H1 (cell line): ENCODE measurements around the gene PTBP1. TPM values are rescaled to one million over a fixed set of nuclear protein-coding genes. Genes with fewer than 3 reads are reported as not detected.

Experiments used
- CTCF ChIA-PET: fragments of 300-600 bp; sonication (Branson Sonifier 250); formaldehyde crosslinking; loops from one replicate; lab custom pipeline; 2021; ENCODE audit not compliant: partially characterized antibody; lab: Charles Lee
- POLR2A ChIA-PET: fragments of 300-600 bp; sonication (Branson Sonifier 250); formaldehyde crosslinking; loops from one replicate; lab custom pipeline; 2021; ENCODE audit warnings: inconsistent platforms; ENCODE audit not compliant: partially characterized antibody; lab: Charles Lee
- DNase-seq, 2 experiments: peaks; one replicate each; pipeline versions ENCODE4 v3.0.0 to v3.0.0-alpha.2; 2010 to 2022; ENCODE audit warnings: low spot score in 2 of 2, low read depth in 1 of 2, mixed read lengths in 1 of 2
- FAIRE-seq: peaks from 2 replicates; lab custom pipeline; 2011; peaks lifted over from hg19 to GRCh38; lab: Jason Lieb, UNC
- H2AFZ ChIP-seq: 2 replicates; pipeline ENCODE4 v1.8.1; 2012; ENCODE audit warnings: low read length, inconsistent platforms
- H2AK5ac ChIP-seq: 2 replicates; pipeline ENCODE4 v1.6.1; 2013; ENCODE audit warnings: low read depth, low read length
- H2BK120ac ChIP-seq: replicated peaks from 2 replicates; pipeline ENCODE3; 2013; ENCODE audit warnings: low read depth, low read length, inconsistent platforms
- H2BK12ac ChIP-seq: 2 replicates; pipeline ENCODE4 v1.6.1; 2013; ENCODE audit warnings: low read depth, low read length
- H2BK15ac ChIP-seq: 2 replicates; pipeline ENCODE4 v1.6.1; 2013; ENCODE audit warnings: low read length
- H2BK20ac ChIP-seq: 2 replicates; pipeline ENCODE4 v1.6.1; 2013; ENCODE audit warnings: low read length
- H2BK5ac ChIP-seq: 2 replicates; pipeline ENCODE4 v1.6.1; 2013; ENCODE audit warnings: low read depth, low read length
- H3K14ac ChIP-seq: 2 replicates; pipeline ENCODE4 v1.6.1; 2013; ENCODE audit warnings: inconsistent platforms; ENCODE audit not compliant: insufficient read length
- H3K18ac ChIP-seq: 2 replicates; pipeline ENCODE4 v1.6.1; 2013; ENCODE audit warnings: low read length; ENCODE audit errors: extremely low read depth
- H3K23ac ChIP-seq: 2 replicates; pipeline ENCODE4 v1.6.1; 2013; ENCODE audit warnings: inconsistent platforms; ENCODE audit not compliant: insufficient read length
- H3K23me2 ChIP-seq: 2 replicates; pipeline ENCODE4 v1.6.1; 2013; ENCODE audit warnings: low read depth, low read length
- H3K27ac ChIP-seq: 2 replicates; pipeline ENCODE4 v1.6.1; 2011; ENCODE audit warnings: low read depth, low read length, inconsistent platforms
- H3K27me3 ChIP-seq, 4 experiments: replicated peaks in 1 of 4; 1 replicate in 1 of 4; 2 replicates in 3 of 4; pipeline versions ENCODE4 v1.6.1 to v1.8.1; 2011 to 2013; ENCODE audit warnings: low read length in 3 of 4, mild to moderate bottlenecking in 3 of 4, inconsistent platforms in 2 of 4, mixed read lengths in 2 of 4, moderate library complexity in 1 of 4; ENCODE audit not compliant: control insufficient read depth in 3 of 4, insufficient read depth in 3 of 4; ENCODE audit errors: extremely low read depth in 1 of 4
- H3K36me3 ChIP-seq, 4 experiments: 2 replicates each; pipeline versions ENCODE4 v1.6.1 to v1.8.1; 2011 to 2013; ENCODE audit warnings: mild to moderate bottlenecking in 4 of 4, low read length in 3 of 4, moderate library complexity in 2 of 4, control low read depth in 1 of 4, inconsistent platforms in 1 of 4; ENCODE audit not compliant: insufficient read depth in 4 of 4, control insufficient read depth in 2 of 4
- H3K4ac ChIP-seq: replicated peaks from 2 replicates; pipeline ENCODE3; 2013; ENCODE audit warnings: low read length, low read depth, mixed read lengths, inconsistent platforms; ENCODE audit not compliant: insufficient read length
- H3K4me1 ChIP-seq, 4 experiments: replicated peaks in 1 of 4; 1 replicate in 1 of 4; 2 replicates in 3 of 4; pipeline versions ENCODE4 v1.6.1 to v1.8.1; 2011 to 2013; ENCODE audit warnings: low read length in 3 of 4, inconsistent platforms in 2 of 4, mixed read lengths in 1 of 4; ENCODE audit not compliant: insufficient read depth in 4 of 4, control insufficient read depth in 3 of 4
- H3K4me2 ChIP-seq, 2 experiments: 2 replicates each; pipeline versions ENCODE4 v1.6.1 to v1.8.1; 2011 to 2013; ENCODE audit warnings: low read depth in 2 of 2, low read length in 2 of 2, control low read depth in 1 of 2, inconsistent platforms in 1 of 2, mild to moderate bottlenecking in 1 of 2; ENCODE audit not compliant: insufficient read depth in 1 of 2
- H3K4me3 ChIP-seq, 4 experiments: fragments of 200-600, 300-600 bp in 1 of 4; sonication (generic), shearing (Covaris generic), sonication (Bioruptor Twin) in 1 of 4; 2 replicates each; pipeline versions ENCODE4 v1.5.1 to v1.8.1; 2011 to 2016; ENCODE audit warnings: low read length in 4 of 4, low read depth in 3 of 4, control low read depth in 2 of 4, inconsistent platforms in 2 of 4, mild to moderate bottlenecking in 2 of 4, mixed read lengths in 1 of 4, moderate library complexity in 1 of 4; ENCODE audit not compliant: insufficient read depth in 2 of 4; ENCODE audit errors: extremely low read depth in 1 of 4
- H3K56ac ChIP-seq: replicated peaks from 2 replicates; pipeline ENCODE3; 2013; ENCODE audit warnings: low read depth, mild to moderate bottlenecking, mixed read lengths, low read length, inconsistent platforms; ENCODE audit not compliant: insufficient read length
- H3K79me1 ChIP-seq: 2 replicates; pipeline ENCODE4 v1.6.1; 2013; ENCODE audit warnings: low read depth, low read length, control low read depth
- H3K79me2 ChIP-seq, 2 experiments: 2 replicates each; pipeline versions ENCODE4 v1.6.1 to v1.8.1; 2012 to 2013; ENCODE audit warnings: low read length in 2 of 2, mild to moderate bottlenecking in 2 of 2, inconsistent platforms in 1 of 2; ENCODE audit not compliant: insufficient read depth in 2 of 2, control insufficient read depth in 1 of 2
- H3K9ac ChIP-seq, 4 experiments: replicated peaks in 1 of 4; 1 replicate in 1 of 4; 2 replicates in 3 of 4; pipeline versions ENCODE4 v1.6.1 to v1.8.1; 2011 to 2013; ENCODE audit warnings: low read depth in 3 of 4, low read length in 3 of 4, control low read depth in 2 of 4, mild to moderate bottlenecking in 2 of 4, moderate library complexity in 2 of 4, inconsistent platforms in 1 of 4; ENCODE audit errors: extremely low read depth in 1 of 4
- H3K9me3 ChIP-seq, 2 experiments: 2 replicates each; pipeline versions ENCODE4 v1.6.1 to v1.8.1; 2012 to 2013; ENCODE audit warnings: mild to moderate bottlenecking in 2 of 2, moderate library complexity in 2 of 2, control low read depth in 1 of 2, inconsistent platforms in 1 of 2, low read depth in 1 of 2, low read length in 1 of 2, mixed read lengths in 1 of 2; ENCODE audit not compliant: insufficient read depth in 2 of 2
- H4K20me1 ChIP-seq, 2 experiments: replicated peaks in 1 of 2; 2 replicates each; pipeline versions ENCODE3 to v1.8.1; 2011 to 2013; ENCODE audit warnings: inconsistent platforms in 2 of 2, low read length in 2 of 2, mild to moderate bottlenecking in 1 of 2; ENCODE audit not compliant: insufficient read depth in 2 of 2, control insufficient read depth in 1 of 2
- H4K5ac ChIP-seq: 2 replicates; pipeline ENCODE4 v1.6.1; 2013; ENCODE audit warnings: low read length, low read depth, mixed read lengths, inconsistent platforms; ENCODE audit not compliant: insufficient read length
- H4K8ac ChIP-seq: 2 replicates; pipeline ENCODE4 v1.8.0; 2013; ENCODE audit warnings: mild to moderate bottlenecking, moderate library complexity, low read length, inconsistent platforms; ENCODE audit not compliant: insufficient read depth; ENCODE audit errors: extremely low read depth
- H4K91ac ChIP-seq: replicated peaks from 2 replicates; pipeline ENCODE3; 2013; ENCODE audit warnings: low read length, mixed read lengths, inconsistent platforms; ENCODE audit not compliant: insufficient read length
- CBX8 ChIP-seq: fragments of 300-800, 300-1000 bp; sonication (generic); IDR thresholded peaks from 2 replicates; pipeline ENCODE4 v1.7.1; 2016; ENCODE audit warnings: low read depth, low read length, borderline replicate concordance
- CHD1 ChIP-seq: IDR thresholded peaks from 2 replicates; pipeline ENCODE4 v1.6.1; 2012; ENCODE audit warnings: low read depth, low read length, improper control_type of control experiment
- EGR1 ChIP-seq: IDR thresholded peaks from 2 replicates; pipeline ENCODE4 v1.6.1; 2011; ENCODE audit warnings: low read depth, low read length, borderline replicate concordance
- FOSL1 ChIP-seq: IDR thresholded peaks from 2 replicates; pipeline ENCODE4 v1.6.1; 2011; ENCODE audit warnings: mild to moderate bottlenecking, low read depth, low read length, moderate library complexity; ENCODE audit not compliant: insufficient read depth
- POLR2A ChIP-seq, 2 experiments: IDR thresholded peaks; 1 replicate in 1 of 2; 2 replicates in 1 of 2; pipeline ENCODE4 v1.6.1; 2011; ENCODE audit warnings: low read depth in 2 of 2, low read length in 2 of 2, mild to moderate bottlenecking in 2 of 2; ENCODE audit errors: control extremely low read depth in 1 of 2
- RAD21 ChIP-seq, 2 experiments: IDR thresholded peaks in 1 of 2; conservative IDR thresholded peaks in 1 of 2; 2 replicates each; pipeline ENCODE4 v1.6.1; 2011; ENCODE audit warnings: low read depth in 2 of 2, low read length in 2 of 2, improper control_type of control experiment in 1 of 2, inconsistent platforms in 1 of 2, mild to moderate bottlenecking in 1 of 2, moderate library complexity in 1 of 2
- TEAD4 ChIP-seq: IDR thresholded peaks from 2 replicates; pipeline ENCODE4 v1.6.1; 2012; ENCODE audit warnings: low read depth, low read length, inconsistent platforms, mixed read lengths
- ZNF274 ChIP-seq: IDR thresholded peaks from 2 replicates; pipeline ENCODE4 v1.7.0; 2012; ENCODE audit warnings: low read length, borderline replicate concordance; ENCODE audit errors: extremely low read depth
- WGBS, 2 experiments: shearing (Covaris generic) in 1 of 2; methylation state at CpG; one replicate each; pipeline versions ENCODE4 v1.1.6 to v1.1.7; 2013 to 2015; ENCODE audit warnings: low lambda C conversion rate in 2 of 2, mixed read lengths in 2 of 2, inconsistent platforms in 1 of 2, low coverage in 1 of 2, missing lambda C conversion rate in 1 of 2; ENCODE audit not compliant: insufficient replicate concordance in 2 of 2, insufficient coverage in 1 of 2, insufficient read length in 1 of 2; ENCODE audit errors: extremely low coverage in 1 of 2, missing lambda C conversion rate in 1 of 2; 5-methylcytosine and 5-hydroxymethylcytosine counted together
- polyA plus RNA-seq, 7 experiments: library from polyadenylated mRNA; depleted of rRNA in 3 of 7; stranded (reverse) in 5 of 7; unstranded in 2 of 7; fragments of >200 nt in 5 of 7; fragments of 200-250 nt in 2 of 7; gene quantifications; 1 replicate in 5 of 7; 2 replicates in 1 of 7; 4 replicates in 1 of 7; pipeline versions ENCODE4 v1.2.1 to v1.2.3, GENCODE V29; 2011 to 2013; ENCODE audit warnings: missing spikeins in 2 of 7, mixed read lengths in 2 of 7
- total RNA-seq: library from RNA; stranded (reverse); fragmentation: NEBNext Ultra II Directional; extraction: Animal tissue kit (Norgen Biotek cat#: 25700); gene quantifications from 2 replicates; pipeline ENCODE4 v1.2.1, GENCODE V29; 2021
- TF ChIP-seq, protein P1 (sequence below): IDR thresholded peaks from 2 replicates; pipeline ENCODE4 v1.6.1; 2012; ENCODE audit warnings: low read length, inconsistent platforms
- TF ChIP-seq, protein P2 (sequence below): IDR thresholded peaks from 2 replicates; pipeline ENCODE4 v1.6.1; 2012; ENCODE audit warnings: inconsistent platforms

Gene PTBP1
- total and polyA plus RNA-seq, 2 of the 8 experiments (the other 6 are each of a cell fraction or from before 2014, with no cell fraction given): 528 to 888 TPM

GRCh38 chr19:843180-843835, 46.1 kb downstream of the PTBP1 start:
- Histone ChIP-seq H3K79me1 (no peaks in the 10 kb centered on the region), H3K36me3 (no peaks in the 10 kb centered on the region), H2BK12ac (no peak overlapping the region; the same call in 1 of the 2 replicates), H2BK5ac (no peak overlapping the region), H3K18ac (no peak overlapping the region), H3K4me1 (peaks cover 0 to 6% (median 4%) of the 10 kb centered on the region in 4 experiments; a peak in 4 of 7 replicates), H3K14ac (no peak overlapping the region), H3K56ac (no peak overlapping the region), H4K8ac (peak overlapping the region; percentile 68), H2BK15ac (no peak overlapping the region), H2AFZ (peak overlapping the region; percentile 3; the same call in 1 of the 2 replicates), H3K9ac (no peak overlapping the region), H2BK20ac (no peak overlapping the region), H3K27ac (no peak overlapping the region), H4K5ac (no peak overlapping the region), H2AK5ac (no peak overlapping the region), H3K4ac (no peak overlapping the region), H3K4me2 (peak overlapping the region; percentile 66 to 84), H3K23me2 (peaks cover 6% of the 10 kb centered on the region; the same call in 1 of the 2 replicates), H3K79me2 (no peaks in the 10 kb centered on the region), H4K91ac (no peak overlapping the region), H3K27me3 (peaks cover 7 to 21% (median 16%) of the 10 kb centered on the region in 4 experiments), H2BK120ac (no peak overlapping the region), H4K20me1 (no peaks in the 10 kb centered on the region), H3K23ac (no peak overlapping the region), H3K9me3 (no peaks in the 10 kb centered on the region), H3K4me3 (peak overlapping the region in 3 of 4 experiments; percentile 23 to 53 (median 30); a peak in 5 of 8 replicates)
- CTCF ChIA-PET: interaction anchor here (1.0 to 1.3 kb wide), 3 partner anchors 13 to 73 kb away, joined by 3 to 4 read pairs (median 3); no protein-coding TSS in a partner anchor
- POLR2A ChIA-PET: interaction anchor here (0.6 to 5.4 kb wide), 8 partner anchors 8 to 59 kb away, joined by 3 to 30 read pairs (median 4); no protein-coding TSS in a partner anchor
- 19% methylated on average over 29 of the region's 46 CpGs; no CpG with 5 or more reads in 1 of the 2 experiments for WGBS, 2 experiments
- no peak for FAIRE-seq
- DNase-seq: no peak
- TF ChIP-seq, protein P1, sequence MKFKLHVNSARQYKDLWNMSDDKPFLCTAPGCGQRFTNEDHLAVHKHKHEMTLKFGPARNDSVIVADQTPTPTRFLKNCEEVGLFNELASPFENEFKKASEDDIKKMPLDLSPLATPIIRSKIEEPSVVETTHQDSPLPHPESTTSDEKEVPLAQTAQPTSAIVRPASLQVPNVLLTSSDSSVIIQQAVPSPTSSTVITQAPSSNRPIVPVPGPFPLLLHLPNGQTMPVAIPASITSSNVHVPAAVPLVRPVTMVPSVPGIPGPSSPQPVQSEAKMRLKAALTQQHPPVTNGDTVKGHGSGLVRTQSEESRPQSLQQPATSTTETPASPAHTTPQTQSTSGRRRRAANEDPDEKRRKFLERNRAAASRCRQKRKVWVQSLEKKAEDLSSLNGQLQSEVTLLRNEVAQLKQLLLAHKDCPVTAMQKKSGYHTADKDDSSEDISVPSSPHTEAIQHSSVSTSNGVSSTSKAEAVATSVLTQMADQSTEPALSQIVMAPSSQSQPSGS: no peak
- no peak for TF ChIP-seq CBX8
- TF ChIP-seq TEAD4: no peak
- no peak for TF ChIP-seq ZNF274
- no peak for TF ChIP-seq CHD1
- no peak for TF ChIP-seq EGR1
- no peak for TF ChIP-seq FOSL1
- TF ChIP-seq, protein P2, sequence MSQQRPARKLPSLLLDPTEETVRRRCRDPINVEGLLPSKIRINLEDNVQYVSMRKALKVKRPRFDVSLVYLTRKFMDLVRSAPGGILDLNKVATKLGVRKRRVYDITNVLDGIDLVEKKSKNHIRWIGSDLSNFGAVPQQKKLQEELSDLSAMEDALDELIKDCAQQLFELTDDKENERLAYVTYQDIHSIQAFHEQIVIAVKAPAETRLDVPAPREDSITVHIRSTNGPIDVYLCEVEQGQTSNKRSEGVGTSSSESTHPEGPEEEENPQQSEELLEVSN: peak; percentile 83
- no peak for TF ChIP-seq POLR2A (IDR thresholded peaks at IDR 0.05; ENCODE audit: control extremely low read depth in 1 of 2, low read depth in 2 of 2, low read length in 2 of 2)
- TF ChIP-seq RAD21 (IDR thresholded peaks at IDR 0.05 in 1 of 2, conservative IDR thresholded peaks at IDR 0.05 in 1 of 2; ENCODE audit: low read depth in 2 of 2, low read length in 2 of 2): no peak
